ENCODE measurements around the gene SCGB1D1.

DNA sequence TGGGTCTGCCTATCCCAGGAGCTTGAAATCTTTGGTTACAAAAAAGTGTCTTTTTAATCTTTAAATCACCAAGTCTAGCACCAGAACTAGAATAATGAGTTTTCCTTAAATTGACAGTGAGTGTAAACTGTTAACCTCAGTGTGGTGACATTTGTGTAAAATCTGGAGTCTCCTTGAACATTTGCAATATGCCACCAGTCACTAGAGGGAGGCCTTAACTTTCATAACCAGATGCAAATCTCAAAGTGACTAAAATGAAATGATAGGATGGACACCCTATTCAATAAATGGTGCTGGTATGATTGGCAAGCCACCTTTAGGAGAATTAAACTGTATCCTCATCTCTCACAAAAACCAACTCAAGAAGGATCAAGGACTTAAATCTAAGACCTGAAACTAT is 43.7 kb downstream of the SCGB1D1 start:
- TF ChIP-seq, protein P1, sequence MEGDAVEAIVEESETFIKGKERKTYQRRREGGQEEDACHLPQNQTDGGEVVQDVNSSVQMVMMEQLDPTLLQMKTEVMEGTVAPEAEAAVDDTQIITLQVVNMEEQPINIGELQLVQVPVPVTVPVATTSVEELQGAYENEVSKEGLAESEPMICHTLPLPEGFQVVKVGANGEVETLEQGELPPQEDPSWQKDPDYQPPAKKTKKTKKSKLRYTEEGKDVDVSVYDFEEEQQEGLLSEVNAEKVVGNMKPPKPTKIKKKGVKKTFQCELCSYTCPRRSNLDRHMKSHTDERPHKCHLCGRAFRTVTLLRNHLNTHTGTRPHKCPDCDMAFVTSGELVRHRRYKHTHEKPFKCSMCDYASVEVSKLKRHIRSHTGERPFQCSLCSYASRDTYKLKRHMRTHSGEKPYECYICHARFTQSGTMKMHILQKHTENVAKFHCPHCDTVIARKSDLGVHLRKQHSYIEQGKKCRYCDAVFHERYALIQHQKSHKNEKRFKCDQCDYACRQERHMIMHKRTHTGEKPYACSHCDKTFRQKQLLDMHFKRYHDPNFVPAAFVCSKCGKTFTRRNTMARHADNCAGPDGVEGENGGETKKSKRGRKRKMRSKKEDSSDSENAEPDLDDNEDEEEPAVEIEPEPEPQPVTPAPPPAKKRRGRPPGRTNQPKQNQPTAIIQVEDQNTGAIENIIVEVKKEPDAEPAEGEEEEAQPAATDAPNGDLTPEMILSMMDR (IDR thresholded peaks at IDR 0.05; ENCODE audit: poor library complexity, severe bottlenecking), result no peak
- no peak for TF ChIP-seq MXI1 (conservative IDR thresholded peaks at IDR 0.05; ENCODE audit: poor library complexity, severe bottlenecking)

Data from neural cell (in vitro differentiated cells).